HepG2 (cell line): ENCODE data around the gene ZFAND3. TPM values are rescaled to one million over a fixed set of nuclear protein-coding genes. Genes with fewer than 3 reads are reported as not detected.
A peak's percentile ranks its signal among the peaks of the same experiment; 100 is the strongest.

Experiments
- ATAC-seq: fragments of 200-7000 bp; cut with Tn5 transposase; 3 replicates; pipeline ENCODE4 v1.9.1; 2020; ENCODE audit warnings: mild to moderate bottlenecking, moderate library complexity
- BruUV-seq: library from RNA; stranded (reverse); fragments of 400-500 nt; replicated peaks from 2 replicates; lab custom pipeline; 2021; lab: Mats Ljungman, UMichigan
- CTCF ChIA-PET: fragments of 300-600 bp; formaldehyde crosslinking; extraction: SDS; loops from one replicate; lab custom pipeline; 2021; ENCODE audit warnings: low total read pairs, inconsistent platforms, low intra/inter-chr PET ratio; lab: Yijun Ruan, JAX
- POLR2A ChIA-PET: fragments of 350-600 bp; sonication (Branson Sonifier 250); formaldehyde crosslinking; loops from one replicate; lab custom pipeline; 2020; ENCODE audit warnings: antibody characterized with exemption, inconsistent platforms; lab: Yijun Ruan, JAX
- DNase-seq: peaks from one replicate; pipeline ENCODE4 v3.0.0-alpha.2; 2015; ENCODE audit warnings: low spot score
- FAIRE-seq: peaks from 3 replicates; lab custom pipeline; 2011; peaks lifted over from hg19 to GRCh38; lab: Jason Lieb, UNC
- H2AFZ ChIP-seq: one replicate; pipeline ENCODE4 v1.6.1; 2011; ENCODE audit warnings: low read length, inconsistent platforms
- H3K27ac ChIP-seq: fragments of 300-600 bp; 3 replicates; pipeline ENCODE4 v1.8.0; 2011; ENCODE audit warnings: mixed run types, mild to moderate bottlenecking, mixed read lengths, low read length, inconsistent platforms; ENCODE audit not compliant: insufficient read depth; ENCODE audit errors: extremely low read length
- H3K27me3 ChIP-seq, 2 experiments: fragments of 200-600 bp in 1 of 2; 2 replicates in 1 of 2; 3 replicates in 1 of 2; pipeline versions ENCODE4 v1.6.0 to v1.8.0; 2011; ENCODE audit warnings: low read length in 2 of 2, mild to moderate bottlenecking in 2 of 2, moderate library complexity in 2 of 2, inconsistent platforms in 1 of 2; ENCODE audit not compliant: insufficient read depth in 2 of 2, control insufficient read depth in 1 of 2
- H3K36me3 ChIP-seq, 2 experiments: fragments of 200-600 bp in 1 of 2; replicated peaks in 1 of 2; 2 replicates in 1 of 2; 3 replicates in 1 of 2; pipeline versions ENCODE4 v1.5.1 to v1.8.0; 2011; ENCODE audit warnings: low read length in 2 of 2, inconsistent platforms in 1 of 2; ENCODE audit not compliant: insufficient read depth in 2 of 2, control insufficient read depth in 1 of 2
- H3K4me1 ChIP-seq: 2 replicates; pipeline ENCODE4 v1.5.1; 2012; ENCODE audit warnings: low read length, inconsistent platforms; ENCODE audit not compliant: insufficient read depth
- H3K4me2 ChIP-seq: 2 replicates; pipeline ENCODE4 v1.6.0; 2011; ENCODE audit warnings: low read depth, low read length, inconsistent platforms
- H3K4me3 ChIP-seq, 3 experiments: fragments of 200-600 bp in 1 of 3; sonication (generic), shearing (Covaris generic) in 1 of 3; replicated peaks in 1 of 3; 2 replicates each; pipeline ENCODE4 v1.5.1; 2011 to 2016; ENCODE audit warnings: low read length in 3 of 3, inconsistent platforms in 2 of 3, low read depth in 2 of 3, mild to moderate bottlenecking in 2 of 3, control low read depth in 1 of 3, mixed read lengths in 1 of 3; ENCODE audit not compliant: insufficient read depth in 1 of 3
- H3K79me2 ChIP-seq: one replicate; pipeline ENCODE4 v1.6.1; 2011; ENCODE audit warnings: low read length, inconsistent platforms; ENCODE audit not compliant: insufficient read depth
- H3K9ac ChIP-seq: 2 replicates; pipeline ENCODE4 v1.6.0; 2011; ENCODE audit warnings: mild to moderate bottlenecking, low read depth, low read length, inconsistent platforms; ENCODE audit not compliant: insufficient read depth
- H3K9me3 ChIP-seq: 2 replicates; pipeline ENCODE4 v1.5.1; 2012; ENCODE audit warnings: mild to moderate bottlenecking, low read length
- H4K20me1 ChIP-seq: 2 replicates; pipeline ENCODE4 v1.6.0; 2011; ENCODE audit warnings: inconsistent platforms, mild to moderate bottlenecking, low read length, moderate library complexity; ENCODE audit not compliant: insufficient read depth
- CREBL2 ChIP-seq: sonication (generic); formaldehyde crosslinking; IDR thresholded peaks from 2 replicates; pipeline ENCODE4 v1.8.1; 2023; ENCODE audit warnings: missing genetic modification reagents, mild to moderate bottlenecking, borderline replicate concordance
- DR1 ChIP-seq: sonication (generic); formaldehyde crosslinking; IDR thresholded peaks from 2 replicates; pipeline ENCODE4 v1.8.0; 2021; ENCODE audit warnings: mild to moderate bottlenecking, missing genetic modification reagents, inconsistent platforms
- FOXJ3 ChIP-seq: sonication (generic); formaldehyde crosslinking; IDR thresholded peaks from 2 replicates; pipeline ENCODE4 v1.4.0; 2020; ENCODE audit warnings: missing genetic modification reagents, mild to moderate bottlenecking, borderline replicate concordance
- GTF3A ChIP-seq: sonication (generic); formaldehyde crosslinking; conservative IDR thresholded peaks from 2 replicates; pipeline ENCODE4 v1.4.0; 2020; ENCODE audit warnings: mild to moderate bottlenecking, missing genetic modification reagents
- HOMEZ ChIP-seq: IDR thresholded peaks from 2 replicates; pipeline ENCODE4 v1.6.1; 2016; ENCODE audit warnings: low read depth
- KDM5B ChIP-seq: sonication (generic); formaldehyde crosslinking; IDR thresholded peaks from 2 replicates; pipeline ENCODE4 v1.4.0; 2020; ENCODE audit warnings: missing genetic modification reagents, mild to moderate bottlenecking, borderline replicate concordance
- MIER3 ChIP-seq: IDR thresholded peaks from 2 replicates; pipeline ENCODE4 v1.6.1; 2016; ENCODE audit warnings: missing compliant biosample characterization, borderline replicate concordance
- MIXL1 ChIP-seq: IDR thresholded peaks from 2 replicates; pipeline ENCODE4 v1.6.1; 2016
- MXD4 ChIP-seq: IDR thresholded peaks from 2 replicates; pipeline ENCODE4 v1.6.1; 2016; ENCODE audit warnings: mild to moderate bottlenecking, missing biosample characterization, missing genetic modification reagents
- NFATC3 ChIP-seq: sonication (generic); formaldehyde crosslinking; IDR thresholded peaks from 2 replicates; pipeline ENCODE4 v1.5.1; 2020; ENCODE audit warnings: mild to moderate bottlenecking, missing genetic modification reagents
- PAXIP1 ChIP-seq: sonication (generic); formaldehyde crosslinking; conservative IDR thresholded peaks from 2 replicates; pipeline ENCODE4 v1.4.0; 2020; ENCODE audit warnings: mild to moderate bottlenecking, missing genetic modification reagents, moderate library complexity
- SOX5 ChIP-seq: IDR thresholded peaks from 2 replicates; pipeline ENCODE4 v1.6.1; 2016; ENCODE audit warnings: borderline replicate concordance
- YY1 ChIP-seq: IDR thresholded peaks from 2 replicates; pipeline ENCODE4 v1.6.1; 2011; ENCODE audit warnings: low read length, low read depth, moderate library complexity, mild to moderate bottlenecking; ENCODE audit not compliant: insufficient read depth, insufficient replicate concordance
- ZFP91 ChIP-seq: sonication (generic); formaldehyde crosslinking; IDR thresholded peaks from 2 replicates; pipeline ENCODE4 v1.9.0; 2022; ENCODE audit warnings: missing genetic modification reagents, mild to moderate bottlenecking, borderline replicate concordance
- ZNF879 ChIP-seq: sonication (generic); formaldehyde crosslinking; IDR thresholded peaks from 2 replicates; pipeline ENCODE4 v1.8.1; 2023; ENCODE audit warnings: missing genetic modification reagents
- ZSCAN12 ChIP-seq: sonication (generic); formaldehyde crosslinking; IDR thresholded peaks from 2 replicates; pipeline ENCODE4 v1.9.0; 2021; ENCODE audit warnings: mild to moderate bottlenecking, missing genetic modification reagents
- WGBS: methylation state at CpG from one replicate; pipeline ENCODE4 v1.1.6; 2017; ENCODE audit warnings: low lambda C conversion rate; 5-methylcytosine and 5-hydroxymethylcytosine counted together
- in situ Hi-C: cut with HindIII; loops from 2 replicates; pipeline ENCODE4 v1.10.0; 2017; ENCODE audit warnings: low pct_unique_long_range_greater_than_20kb; ENCODE audit not compliant: extremely low pct_ligation_motif_present
- intact Hi-C: fragments of 100-400 bp; cut with micrococcal nuclease; formaldehyde crosslinking; loops from one replicate; pipeline ENCODE4 v1.10.0; 2022; ENCODE audit not compliant: unreplicated experiment
- polyA plus RNA-seq, 8 experiments: library from polyadenylated mRNA; depleted of rRNA in 3 of 8; stranded (reverse) in 7 of 8; unstranded in 1 of 8; fragments of >200 nt; fragmentation: Illumina TruSeq in 4 of 8; extraction: Trizol in 4 of 8; gene quantifications; 2 replicates each; pipeline versions ENCODE4 v1.2.1 to v1.2.3, GENCODE V29; 2011 to 2016; ENCODE audit warnings: low read depth in 4 of 8, missing spikeins in 1 of 8, mixed read lengths in 1 of 8; ENCODE audit not compliant: insufficient read depth in 1 of 8
- total RNA-seq, 5 experiments: library from RNA; depleted of rRNA; stranded (reverse); fragments of >200 nt; fragmentation: Illumina TruSeq; extraction: Trizol; gene quantifications; 2 replicates each; pipeline ENCODE4 v1.2.3, GENCODE V29; 2016; ENCODE audit warnings: low read depth in 1 of 5

The ZFAND3 gene
- total and polyA plus RNA-seq, 2 of the 13 experiments (the other 11 are each of a cell fraction or from before 2014, with no cell fraction given) = 16.4 to 17.1 TPM

- in situ Hi-C loops = no loop called here
- TF ChIP-seq ZSCAN12 (CRISPR knock-in tag) = no peak
- TF ChIP-seq YY1 = peak; percentile 41
- no peak for TF ChIP-seq KDM5B (CRISPR knock-in tag)
- 0 out of 2 replicates have a peak, but pooled peaks have one; percentile 24 for TF ChIP-seq MXD4 (CRISPR knock-in tag)
- no peak for TF ChIP-seq MIER3 (CRISPR knock-in tag)
- 0 out of 2 replicates have a peak, but pooled peaks have one; percentile 38 for TF ChIP-seq ZNF879 (CRISPR knock-in tag)
- TF ChIP-seq ZFP91 (CRISPR knock-in tag) = no peak
- TF ChIP-seq CREBL2 (CRISPR knock-in tag) = no peak
- no peak for TF ChIP-seq DR1
- TF ChIP-seq PAXIP1 (CRISPR knock-in tag) = 0 out of 2 replicates have a peak, but pooled peaks have one; percentile 22
- TF ChIP-seq HOMEZ (CRISPR knock-in tag) = 0 out of 2 replicates have a peak, but pooled peaks have one; percentile 46
- no peak for TF ChIP-seq GTF3A (CRISPR knock-in tag)
- TF ChIP-seq NFATC3 = no peak
- TF ChIP-seq FOXJ3 (CRISPR knock-in tag) = 0 out of 2 replicates have a peak, but pooled peaks have one; percentile 26
- 0 out of 2 replicates have a peak, but pooled peaks have one; percentile 9 for TF ChIP-seq SOX5 (CRISPR knock-in tag)
- TF ChIP-seq MIXL1 (CRISPR knock-in tag) = peak; percentile 30
Measured at GRCh38 chr6:37816599-37817375, 2.7 kb upstream of the ZFAND3 start.

More at GRCh38 chr6:37816599-37817375, 2.7 kb upstream of the ZFAND3 start:
- no peak for ATAC-seq
- peak; percentile 22 for DNase-seq
- intact Hi-C loops = no loop called here
- peaks cover 46% of the 10 kb centered on the region for H3K4me1 ChIP-seq
- H3K36me3 ChIP-seq = no peaks in the 10 kb centered on the region
- peak overlapping the region; percentile 4 to 86 (median 32); a peak in 4 of 6 replicates for H3K4me3 ChIP-seq
- H3K9me3 ChIP-seq = no peaks in the 10 kb centered on the region
- H4K20me1 ChIP-seq = peaks cover 10% of the 10 kb centered on the region
- POLR2A ChIA-PET = no interaction called here
- H2AFZ ChIP-seq = peak overlapping the region; percentile 97
- no TSS peak for BruUV-seq
- peak overlapping the region; percentile 89 for H3K4me2 ChIP-seq
- FAIRE-seq = peak; percentile 46
- CTCF ChIA-PET = no interaction called here
- no peaks in the 10 kb centered on the region; a peak in 1 of 5 replicates for H3K27me3 ChIP-seq
- 21% methylated on average over 7 of the region's 7 CpGs for WGBS
- peak overlapping the region; percentile 45 for H3K9ac ChIP-seq
- H3K27ac ChIP-seq = peak overlapping the region; percentile 32
- H3K79me2 ChIP-seq = peaks cover 17% of the 10 kb centered on the region
